Mesendoderm (in vitro differentiated cells): Measurements from ENCODE around the gene GSTM2.

Experiments used
- DNase-seq: peaks from one replicate; pipeline ENCODE4 v3.0.0; 2013
- H2AK5ac ChIP-seq: 2 replicates; pipeline ENCODE4 v1.6.1; 2013; ENCODE audit warnings: low read length, inconsistent platforms
- H2BK120ac ChIP-seq: 2 replicates; pipeline ENCODE4 v1.6.1; 2013; ENCODE audit warnings: low read depth, mild to moderate bottlenecking, low read length, moderate library complexity, mixed read lengths
- H2BK15ac ChIP-seq: replicated peaks from 2 replicates; pipeline ENCODE4 v1.6.1; 2013; ENCODE audit warnings: low read depth, mild to moderate bottlenecking, moderate library complexity
- H2BK5ac ChIP-seq: 2 replicates; pipeline ENCODE4 v1.6.1; 2013; ENCODE audit warnings: low read length, inconsistent platforms
- H3K18ac ChIP-seq: 2 replicates; pipeline ENCODE4 v1.6.1; 2013; ENCODE audit warnings: mild to moderate bottlenecking, low read length, mixed read lengths
- H3K23ac ChIP-seq: one replicate; pipeline ENCODE4 v1.6.1; 2013; ENCODE audit warnings: low read length
- H3K27ac ChIP-seq: 2 replicates; pipeline ENCODE4 v1.5.1; 2013; ENCODE audit warnings: low read depth, mild to moderate bottlenecking, inconsistent platforms, low read length, moderate library complexity
- H3K27me3 ChIP-seq: 2 replicates; pipeline ENCODE4 v1.6.1; 2013; ENCODE audit warnings: low read length, control low read depth, mild to moderate bottlenecking, inconsistent platforms; ENCODE audit not compliant: insufficient read depth, poor library complexity
- H3K36me3 ChIP-seq: 2 replicates; pipeline ENCODE4 v1.6.1; 2013; ENCODE audit warnings: low read length, inconsistent platforms; ENCODE audit not compliant: control insufficient read depth, insufficient read depth
- H3K4ac ChIP-seq: one replicate; pipeline ENCODE4 v1.6.1; 2013; ENCODE audit warnings: low read depth, mild to moderate bottlenecking, low read length, moderate library complexity
- H3K4me1 ChIP-seq: 2 replicates; pipeline ENCODE4 v1.6.1; 2013; ENCODE audit warnings: low read depth, low read length, inconsistent platforms; ENCODE audit not compliant: control insufficient read depth
- H3K4me2 ChIP-seq: 2 replicates; pipeline ENCODE4 v1.6.1; 2013; ENCODE audit warnings: low read length
- H3K4me3 ChIP-seq: 2 replicates; pipeline ENCODE4 v1.5.1; 2013; ENCODE audit warnings: mild to moderate bottlenecking, low read length
- H3K56ac ChIP-seq: one replicate; pipeline ENCODE4 v1.6.1; 2013; ENCODE audit warnings: low read length
- H3K79me1 ChIP-seq: 2 replicates; pipeline ENCODE4 v1.6.1; 2013; ENCODE audit warnings: low read length, inconsistent platforms
- H3K79me2 ChIP-seq: 2 replicates; pipeline ENCODE4 v1.6.1; 2013; ENCODE audit warnings: mild to moderate bottlenecking, low read length; ENCODE audit not compliant: control insufficient read depth, insufficient read depth
- H3K9ac ChIP-seq: 2 replicates; pipeline ENCODE4 v1.6.1; 2013; ENCODE audit warnings: low read length, inconsistent platforms
- H4K5ac ChIP-seq: one replicate; pipeline ENCODE4 v1.6.1; 2013; ENCODE audit warnings: low read length
- H4K8ac ChIP-seq: one replicate; pipeline ENCODE4 v1.6.1; 2013; ENCODE audit warnings: low read depth, mild to moderate bottlenecking, control low read depth, low read length, moderate library complexity
- WGBS: extraction: QIAGEN DNeasy Blood & Tissue Kit; methylation state at CpG from one replicate; pipeline ENCODE4 v1.1.7; 2013; ENCODE audit warnings: low lambda C conversion rate, missing lambda C conversion rate; ENCODE audit not compliant: insufficient coverage; ENCODE audit errors: extremely low coverage; 5-methylcytosine and 5-hydroxymethylcytosine counted together

The GSTM2 gene

GRCh38 chr1:109642626-109643025 lies 25.2 kb upstream of the GSTM2 start:
- no peak for DNase-seq
- H3K4me1 ChIP-seq: no peaks in the 10 kb centered on the region
- no peak overlapping the region for H3K4ac ChIP-seq
- H3K4me3 ChIP-seq: no peak overlapping the region
- H3K27ac ChIP-seq: no peak overlapping the region
- H3K23ac ChIP-seq: no peak overlapping the region
- no peak overlapping the region for H2BK15ac ChIP-seq
- H2AK5ac ChIP-seq: no peak overlapping the region
- H4K5ac ChIP-seq: no peak overlapping the region
- no peak overlapping the region for H3K4me2 ChIP-seq
- no CpG with 5 or more reads among the region's 3 CpGs for WGBS
- H3K27me3 ChIP-seq: no peaks in the 10 kb centered on the region
- no peak overlapping the region for H2BK5ac ChIP-seq
- H2BK120ac ChIP-seq: no peak overlapping the region
- H4K8ac ChIP-seq: no peak overlapping the region
- no peaks in the 10 kb centered on the region for H3K36me3 ChIP-seq
- no peak overlapping the region for H3K9ac ChIP-seq
- no peaks in the 10 kb centered on the region for H3K79me1 ChIP-seq
- H3K18ac ChIP-seq: no peak overlapping the region
- no peaks in the 10 kb centered on the region for H3K79me2 ChIP-seq
- no peak overlapping the region for H3K56ac ChIP-seq

DNA sequence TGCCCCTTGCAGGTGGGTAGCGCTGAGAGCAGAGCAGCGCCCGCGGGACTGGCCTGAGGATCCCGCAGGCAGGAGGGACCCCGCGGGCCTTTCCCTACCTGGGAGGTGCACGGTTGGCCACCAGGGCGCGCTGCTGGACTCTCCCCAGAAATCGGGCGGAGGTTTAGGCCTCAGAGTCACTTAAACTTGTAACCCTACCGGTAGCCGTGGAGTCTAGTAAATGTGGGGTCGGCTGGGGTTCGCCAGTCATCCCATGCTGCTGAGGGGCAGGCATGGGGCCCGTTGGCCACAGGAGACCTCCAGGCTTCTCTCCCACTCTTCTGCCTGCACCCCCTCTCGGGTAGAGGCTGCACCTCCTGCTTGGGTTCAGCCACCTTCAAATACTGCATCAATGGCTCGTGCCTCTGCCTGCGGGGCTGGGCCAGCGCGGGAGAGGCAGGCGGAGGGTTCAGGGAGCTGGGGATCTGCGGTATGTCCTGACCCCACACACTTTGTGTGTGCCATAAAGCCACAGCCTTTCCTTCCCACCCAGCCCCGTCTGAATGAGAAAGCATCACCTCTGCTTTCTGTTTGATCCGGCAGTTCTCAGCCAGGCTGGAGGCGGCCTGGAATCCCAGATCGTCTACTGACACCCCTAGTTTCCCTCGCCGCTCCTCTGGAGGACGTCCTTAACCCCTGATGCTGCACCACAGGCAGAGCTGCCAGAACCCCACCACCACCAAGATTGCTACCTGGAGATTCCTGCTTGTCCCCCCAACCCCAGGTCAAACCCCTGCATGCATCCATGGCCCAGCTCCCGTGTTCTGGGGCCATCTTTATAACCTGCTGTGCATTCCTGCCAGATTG lies 24.2 kb upstream of the GSTM2 start:
- H3K27me3 ChIP-seq: no peaks in the 10 kb centered on the region
- no peak overlapping the region for H3K18ac ChIP-seq
- no peak overlapping the region for H3K9ac ChIP-seq
- H3K79me2 ChIP-seq: no peaks in the 10 kb centered on the region
- H2AK5ac ChIP-seq: no peak overlapping the region
- H3K79me1 ChIP-seq: no peaks in the 10 kb centered on the region
- no peak overlapping the region for H2BK15ac ChIP-seq
- no peak overlapping the region for H3K23ac ChIP-seq
- no peaks in the 10 kb centered on the region for H3K4me1 ChIP-seq
- no peak overlapping the region for H3K27ac ChIP-seq
- no CpG with 5 or more reads among the region's 32 CpGs for WGBS
- peak overlapping the region; percentile 44 for H3K56ac ChIP-seq
- no peak overlapping the region for H4K5ac ChIP-seq
- H3K4me3 ChIP-seq: no peak overlapping the region
- no peak overlapping the region for H2BK5ac ChIP-seq
- H3K4ac ChIP-seq: no peak overlapping the region
- peak; percentile 85 for DNase-seq
- H3K36me3 ChIP-seq: no peaks in the 10 kb centered on the region
- no peak overlapping the region for H4K8ac ChIP-seq
- no peak overlapping the region for H3K4me2 ChIP-seq
- no peak overlapping the region for H2BK120ac ChIP-seq

DNA sequence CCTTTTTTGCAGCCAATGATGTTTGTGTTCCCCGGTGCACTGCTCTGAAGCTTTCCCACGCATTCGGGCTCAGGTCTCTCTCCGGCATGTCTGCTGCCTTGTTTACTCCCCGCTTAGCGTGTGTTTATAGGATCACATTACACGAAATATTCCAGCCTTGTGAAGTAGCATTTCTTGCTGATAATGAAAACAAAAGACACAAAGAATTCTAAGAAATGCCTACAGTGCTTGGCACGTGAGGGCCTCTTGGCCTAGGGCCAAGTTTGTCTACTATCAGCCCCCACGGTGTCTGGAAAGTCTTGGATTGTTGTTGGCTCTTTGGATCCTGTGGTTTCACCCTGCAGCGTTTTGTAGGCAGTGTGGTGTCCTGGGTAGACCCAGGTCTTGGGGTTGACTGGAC lies 23.2 kb upstream of the GSTM2 start:
- Histone ChIP-seq H2BK120ac (no peak overlapping the region), H3K18ac (no peak overlapping the region), H3K4ac (no peak overlapping the region), H3K4me2 (no peak overlapping the region), H2BK5ac (no peak overlapping the region), H3K27me3 (no peaks in the 10 kb centered on the region), H4K5ac (no peak overlapping the region), H3K9ac (no peak overlapping the region), H3K79me1 (no peaks in the 10 kb centered on the region), H3K4me1 (no peaks in the 10 kb centered on the region), H4K8ac (no peak overlapping the region), H2BK15ac (no peak overlapping the region), H3K27ac (no peak overlapping the region), H3K23ac (no peak overlapping the region), H3K36me3 (no peaks in the 10 kb centered on the region), H3K56ac (no peak overlapping the region), H2AK5ac (no peak overlapping the region), H3K4me3 (no peak overlapping the region), H3K79me2 (no peaks in the 10 kb centered on the region)
- no peak for DNase-seq
- WGBS: no CpG with 5 or more reads among the region's 10 CpGs

DNA sequence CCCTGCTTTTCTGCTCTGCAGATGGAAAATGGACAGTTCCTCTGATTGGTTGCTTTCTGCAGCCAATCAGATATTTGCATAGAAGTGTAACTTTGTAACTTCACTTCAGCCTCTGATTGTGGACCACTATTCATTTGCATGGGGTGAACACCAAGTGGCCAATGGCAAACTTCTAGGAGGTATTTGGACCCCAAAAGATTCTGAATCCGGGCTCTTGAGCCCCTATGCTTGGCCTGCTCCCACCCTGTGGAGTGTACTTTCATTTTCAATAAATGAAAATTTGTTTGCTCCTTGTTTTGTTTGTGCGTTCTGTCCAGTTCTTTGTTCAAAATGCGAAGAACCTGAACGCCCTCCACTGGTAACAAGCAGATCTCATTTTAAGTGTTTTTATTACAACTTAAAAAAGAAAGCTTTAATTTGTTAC lies 18.4 kb upstream of the GSTM2 start:
- WGBS: no CpG with 5 or more reads among the region's 4 CpGs
- H3K4ac ChIP-seq: no peak overlapping the region
- no peak overlapping the region for H2BK120ac ChIP-seq
- H3K4me2 ChIP-seq: no peak overlapping the region
- H4K5ac ChIP-seq: no peak overlapping the region
- no peak overlapping the region for H3K56ac ChIP-seq
- H3K18ac ChIP-seq: no peak overlapping the region
- H3K23ac ChIP-seq: no peak overlapping the region
- H3K4me3 ChIP-seq: no peak overlapping the region
- no peak overlapping the region for H3K9ac ChIP-seq
- no peak overlapping the region for H4K8ac ChIP-seq
- H3K79me2 ChIP-seq: no peaks in the 10 kb centered on the region
- no peak overlapping the region for H2BK15ac ChIP-seq
- no peak overlapping the region for H3K27ac ChIP-seq
- H3K27me3 ChIP-seq: peaks cover 3% of the 10 kb centered on the region
- no peaks in the 10 kb centered on the region for H3K36me3 ChIP-seq
- no peak for DNase-seq
- H2BK5ac ChIP-seq: no peak overlapping the region
- H3K79me1 ChIP-seq: no peaks in the 10 kb centered on the region
- H2AK5ac ChIP-seq: no peak overlapping the region
- no peaks in the 10 kb centered on the region for H3K4me1 ChIP-seq

DNA sequence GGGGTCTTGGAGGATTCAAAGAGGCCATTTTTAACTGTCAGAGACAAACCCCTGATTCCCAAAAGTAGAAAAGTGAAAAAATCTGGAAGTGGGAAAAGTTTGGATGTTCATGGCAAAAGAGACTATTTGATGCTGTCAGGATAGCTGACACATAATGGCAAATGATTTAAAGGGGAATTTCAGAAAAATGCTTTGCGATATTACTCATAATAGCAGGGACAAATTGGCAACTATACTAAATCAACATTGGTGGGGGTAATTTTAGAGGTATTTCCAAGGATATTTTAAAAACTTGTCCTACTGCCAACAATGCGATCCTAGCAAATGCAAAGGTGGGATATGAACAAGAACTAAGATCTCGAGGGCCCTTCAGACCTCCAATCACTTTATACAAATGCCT lies 17.2 kb upstream of the GSTM2 start:
- Histone ChIP-seq H3K4me3 (no peak overlapping the region), H2BK120ac (no peak overlapping the region), H3K27ac (no peak overlapping the region), H2BK5ac (no peak overlapping the region), H3K56ac (no peak overlapping the region), H4K8ac (no peak overlapping the region), H3K4me2 (no peak overlapping the region), H3K18ac (no peak overlapping the region), H3K4ac (no peak overlapping the region), H3K4me1 (peaks cover 1% of the 10 kb centered on the region), H4K5ac (no peak overlapping the region), H3K79me2 (no peaks in the 10 kb centered on the region), H3K23ac (no peak overlapping the region), H2BK15ac (no peak overlapping the region), H3K9ac (no peak overlapping the region), H2AK5ac (no peak overlapping the region), H3K79me1 (no peaks in the 10 kb centered on the region), H3K36me3 (no peaks in the 10 kb centered on the region), H3K27me3 (peaks cover 3% of the 10 kb centered on the region)
- no CpG with 5 or more reads among the region's 3 CpGs for WGBS
- DNase-seq: no peak

- Histone ChIP-seq H3K23ac (no peak overlapping the region), H3K4me1 (peaks cover 2% of the 10 kb centered on the region)
- WGBS: no CpG with 5 or more reads among the region's 2 CpGs
These were observed 15.5 kb upstream of the GSTM2 start for GRCh38 chr1:109652402-109652801.

More at GRCh38 chr1:109652402-109652801, 15.5 kb upstream of the GSTM2 start:
- Histone ChIP-seq H2BK5ac (no peak overlapping the region), H3K79me1 (no peaks in the 10 kb centered on the region), H2BK15ac (no peak overlapping the region), H3K18ac (no peak overlapping the region), H3K36me3 (no peaks in the 10 kb centered on the region), H3K4me3 (no peak overlapping the region), H4K8ac (no peak overlapping the region), H3K4me2 (no peak overlapping the region), H3K9ac (no peak overlapping the region), H3K27ac (no peak overlapping the region), H2BK120ac (no peak overlapping the region), H2AK5ac (no peak overlapping the region), H3K4ac (no peak overlapping the region), H3K27me3 (peaks cover 3% of the 10 kb centered on the region), H4K5ac (no peak overlapping the region), H3K56ac (no peak overlapping the region), H3K79me2 (no peaks in the 10 kb centered on the region)
- no peak for DNase-seq
